GM13976 (cell line): ENCODE data around the gene CAMP.

Experiments
- DNase-seq: peaks from one replicate; pipeline ENCODE4 v3.0.0; 2012; ENCODE audit warnings: low spot score
- CTCF ChIP-seq: IDR thresholded peaks from 2 replicates; pipeline ENCODE4 v1.5.1; 2012; ENCODE audit warnings: borderline replicate concordance, mild to moderate bottlenecking; ENCODE audit not compliant: insufficient read depth; ENCODE audit errors: extremely low read depth, missing control alignments, control extremely low read depth
- in situ Hi-C: fragments of 300-500 bp; cut with MboI; formaldehyde crosslinking; loops from one replicate; pipeline ENCODE4 v1.12.0; 2022; ENCODE audit warnings: low sequenced_read_pairs, mixed read lengths, inconsistent platforms; ENCODE audit not compliant: unreplicated experiment

CAMP gene

DNA sequence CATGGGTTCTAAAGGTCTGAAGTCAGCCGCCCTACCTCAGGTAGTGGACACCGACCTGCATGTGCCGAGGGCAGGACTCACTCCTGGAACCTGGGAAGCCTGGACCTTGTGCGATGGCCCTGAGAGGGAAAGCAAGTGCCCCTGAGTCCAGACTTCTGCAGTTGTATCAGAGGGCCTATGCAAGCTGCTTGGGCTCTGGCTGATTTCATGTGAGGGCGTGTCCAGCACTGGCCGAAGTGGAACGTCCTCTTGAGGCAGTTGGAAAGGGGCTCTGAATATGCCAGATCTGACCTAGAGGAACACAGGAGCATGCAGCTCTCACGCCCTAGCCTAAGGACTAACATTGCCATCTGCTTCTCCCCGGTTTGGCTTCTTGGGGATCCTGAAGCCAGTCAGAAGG, 2.5 kb upstream of the CAMP start:
- DNase-seq, result no peak
- no peak for TF ChIP-seq CTCF
- in situ Hi-C loops, result no loop called here

GRCh38 chr3:48225587-48225986, 2.3 kb downstream of the CAMP start:
- TF ChIP-seq CTCF, result no peak
- DNase-seq, result no peak
- in situ Hi-C loops, result no loop called here

DNA sequence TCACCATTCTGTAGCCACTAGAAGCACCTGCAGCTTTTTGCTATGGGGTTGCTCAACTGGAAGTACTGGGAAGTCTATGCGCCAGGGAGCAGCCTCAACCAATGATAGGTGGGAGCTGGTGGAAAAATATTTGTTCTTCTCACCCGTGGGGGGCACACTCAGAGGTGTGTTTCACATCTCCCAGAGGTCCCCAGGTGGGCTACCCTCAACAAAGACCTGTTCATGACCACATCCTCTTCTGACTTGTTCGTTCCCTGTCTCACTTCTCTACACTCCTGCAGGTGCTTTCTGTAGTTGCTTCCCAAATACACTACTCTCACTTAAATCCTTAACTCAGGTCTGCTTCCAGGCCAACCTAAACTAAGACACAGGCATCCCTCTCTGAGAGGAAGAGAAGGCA, 3.6 kb downstream of the CAMP start:
- no peak for TF ChIP-seq CTCF
- in situ Hi-C loops, result no loop called here
- DNase-seq, result no peak

- TF ChIP-seq CTCF, result no peak
- in situ Hi-C loops, result no loop called here
- no peak for DNase-seq
Measured at GRCh38 chr3:48232232-48232631, 8.9 kb downstream of the CAMP start.

DNA sequence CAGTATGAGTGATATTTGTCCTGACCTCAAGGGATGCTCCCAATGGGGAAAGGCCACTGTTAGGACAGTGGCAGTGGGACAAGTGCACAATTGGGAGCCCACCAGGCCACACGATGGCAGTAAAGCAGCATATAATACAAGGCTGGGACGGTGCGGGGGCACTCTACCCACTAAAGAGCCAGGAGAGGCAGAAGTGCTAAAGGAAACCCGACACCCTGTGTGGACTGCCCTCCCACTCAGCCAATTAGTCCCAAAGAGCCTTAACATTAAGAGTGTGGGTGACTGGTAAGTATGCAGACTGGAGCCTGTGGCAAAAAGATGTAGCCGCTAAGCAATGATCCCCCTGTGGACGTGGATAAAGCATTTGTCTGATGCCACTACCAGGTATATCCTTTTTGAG, 9.4 kb downstream of the CAMP start:
- in situ Hi-C loops, result no loop called here
- TF ChIP-seq CTCF, result peak; percentile 65
- peak; percentile 63 for DNase-seq

GRCh38 chr3:48233542-48233941, 10.2 kb downstream of the CAMP start:
- no peak for DNase-seq
- in situ Hi-C loops, result no loop called here
- no peak for TF ChIP-seq CTCF

GRCh38 chr3:48236531-48236930, 13.2 kb downstream of the CAMP start:
- no peak for TF ChIP-seq CTCF
- in situ Hi-C loops, result no loop called here
- DNase-seq, result no peak
